GM11168 (cell line): ENCODE measurements around the gene FKBP14.

Experiments used
- in situ Hi-C: fragments of 300-500 bp; cut with MboI; formaldehyde crosslinking; loops from one replicate; pipeline ENCODE4 v1.12.0; 2022; ENCODE audit warnings: low sequenced_read_pairs; ENCODE audit not compliant: unreplicated experiment

FKBP14 gene

DNA sequence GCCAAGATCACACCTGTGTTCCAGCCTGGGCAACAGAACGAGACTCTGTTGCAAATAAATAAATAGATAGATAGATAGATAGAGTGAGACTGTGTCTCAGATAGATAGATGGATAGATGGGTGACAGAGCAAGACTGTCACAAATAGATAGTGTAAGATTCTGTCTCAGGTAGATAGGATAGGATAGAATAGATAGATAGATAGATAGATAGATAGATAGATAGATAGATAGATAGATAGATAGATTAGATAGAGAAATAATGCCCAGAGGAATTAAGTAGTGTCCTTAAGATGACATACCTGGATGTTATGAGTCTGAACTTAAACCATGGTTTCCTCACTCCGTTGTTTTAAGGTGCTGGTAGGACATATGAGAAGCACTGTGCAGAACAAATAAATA is 9.7 kb upstream of the FKBP14 start:
- in situ Hi-C loops, result no loop called here

DNA sequence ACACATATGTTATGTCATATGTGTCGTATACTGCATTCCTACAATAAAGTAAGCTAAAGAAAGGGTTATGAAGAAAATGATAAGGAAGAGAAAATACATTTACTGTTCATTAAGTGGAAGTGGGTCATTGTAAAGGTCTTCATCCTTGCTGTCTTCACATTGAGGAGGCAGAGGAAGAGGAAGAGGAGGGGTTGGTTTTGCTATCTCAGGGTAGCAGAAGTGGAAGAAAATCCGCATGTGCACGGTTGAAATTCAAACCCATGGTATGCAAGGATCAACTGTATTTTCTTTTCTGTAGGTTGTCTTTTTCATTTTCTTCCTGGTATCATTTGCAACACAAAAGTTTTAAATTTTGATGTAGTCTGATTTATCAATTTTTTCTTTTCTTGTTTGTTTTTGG is 8.0 kb upstream of the FKBP14 start:
- in situ Hi-C loops, result no loop called here

DNA sequence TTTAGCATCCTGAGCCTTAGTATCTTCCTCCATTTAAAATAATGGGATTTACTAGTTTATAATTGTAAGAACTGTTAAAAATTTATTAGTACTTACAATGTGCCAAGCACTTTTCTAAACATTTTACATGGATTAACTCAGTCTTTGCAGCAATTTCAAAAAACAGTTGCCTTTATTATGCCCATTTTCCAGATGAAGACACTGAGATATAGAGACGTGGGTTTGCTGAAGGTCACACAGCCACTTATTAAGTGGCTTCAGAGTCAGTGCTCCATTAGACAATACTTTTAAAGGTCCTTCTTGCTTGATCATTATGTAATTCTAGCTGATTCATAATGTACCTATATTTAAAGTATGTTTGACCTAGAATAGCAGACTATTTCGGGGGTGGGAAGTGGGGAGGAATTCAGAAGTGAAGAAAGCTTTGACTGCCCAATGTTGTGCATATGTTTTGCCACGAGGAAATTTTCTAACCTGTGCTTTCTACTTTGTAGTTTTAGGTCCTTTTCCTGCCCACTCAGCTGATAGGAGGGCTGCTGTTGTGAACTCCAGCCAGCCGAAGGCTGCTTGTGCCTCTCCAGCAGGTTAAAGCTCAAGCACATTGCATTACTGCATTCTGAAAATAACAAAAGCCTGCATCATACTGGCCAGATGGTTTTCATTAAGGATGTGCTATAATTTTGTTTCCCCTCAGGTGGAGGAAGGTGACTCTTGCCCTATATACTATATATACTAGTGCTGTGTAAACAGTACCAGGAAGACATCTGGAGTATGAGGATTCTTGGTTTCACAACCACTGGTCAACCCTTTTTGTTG is 6.0 kb upstream of the FKBP14 start:
- in situ Hi-C loops, result no loop called here

DNA sequence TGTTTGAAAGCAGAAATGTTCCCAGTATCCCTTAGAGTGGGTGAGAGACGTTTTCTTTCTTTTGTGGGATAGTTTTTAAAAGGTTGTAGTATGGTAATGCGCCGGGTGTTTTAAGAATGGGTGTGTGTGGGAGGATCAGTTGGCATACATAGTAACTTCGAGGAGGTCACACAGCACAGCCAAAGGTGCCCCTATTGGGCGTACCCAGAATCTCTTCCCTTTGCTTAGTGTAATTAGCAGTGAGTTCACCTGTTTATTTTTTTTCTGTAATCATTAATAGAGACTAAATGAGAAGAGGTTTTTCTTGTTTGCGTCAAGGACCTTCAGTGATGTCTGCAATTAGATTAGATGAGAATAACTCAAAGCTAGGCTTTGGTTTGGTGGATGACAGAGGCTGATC is 3.2 kb upstream of the FKBP14 start:
- in situ Hi-C loops, result no loop called here

DNA sequence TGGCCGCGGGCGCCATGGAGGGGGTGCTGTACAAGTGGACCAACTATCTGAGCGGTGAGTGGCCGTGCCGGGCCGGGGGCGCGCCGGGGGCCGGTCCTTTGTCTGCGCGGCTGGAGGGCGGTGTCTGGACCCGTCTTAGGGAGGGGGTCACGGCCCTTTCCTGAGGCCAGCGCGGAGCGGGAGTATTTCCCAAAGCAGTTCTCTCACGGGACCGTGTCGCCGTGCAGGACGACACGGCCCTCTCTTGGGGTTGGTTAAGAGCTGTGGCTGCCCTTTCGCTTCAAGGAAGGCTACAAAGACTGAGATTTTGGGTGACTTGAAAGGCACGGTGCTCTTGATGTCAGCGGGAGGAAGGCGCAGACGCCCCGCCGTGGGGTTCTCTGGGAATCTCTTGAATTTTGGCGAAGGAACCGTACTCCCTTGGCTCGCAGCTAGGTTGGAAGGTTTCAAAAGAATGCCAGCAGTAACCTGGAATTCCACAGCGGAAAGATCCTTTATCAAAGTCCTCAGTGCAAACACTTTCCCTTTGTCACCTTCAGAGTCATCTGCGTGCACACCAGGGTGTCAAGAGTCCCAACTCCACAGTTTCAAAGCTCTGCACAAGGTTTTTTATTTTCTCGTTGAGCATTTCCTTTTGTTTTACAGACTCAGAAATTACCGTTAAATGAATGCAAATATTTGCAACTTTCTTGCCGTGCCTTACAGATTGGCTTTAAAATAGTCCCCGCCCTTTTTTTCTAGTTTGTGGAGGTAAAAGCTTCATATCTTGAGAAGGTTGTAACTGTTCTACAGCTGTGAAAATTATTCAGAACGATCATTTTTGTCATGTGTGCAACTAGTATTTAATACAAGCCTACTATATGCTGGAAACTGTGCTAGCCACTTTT is 2.5 kb upstream of the FKBP14 start:
- in situ Hi-C loops, result no loop called here

DNA sequence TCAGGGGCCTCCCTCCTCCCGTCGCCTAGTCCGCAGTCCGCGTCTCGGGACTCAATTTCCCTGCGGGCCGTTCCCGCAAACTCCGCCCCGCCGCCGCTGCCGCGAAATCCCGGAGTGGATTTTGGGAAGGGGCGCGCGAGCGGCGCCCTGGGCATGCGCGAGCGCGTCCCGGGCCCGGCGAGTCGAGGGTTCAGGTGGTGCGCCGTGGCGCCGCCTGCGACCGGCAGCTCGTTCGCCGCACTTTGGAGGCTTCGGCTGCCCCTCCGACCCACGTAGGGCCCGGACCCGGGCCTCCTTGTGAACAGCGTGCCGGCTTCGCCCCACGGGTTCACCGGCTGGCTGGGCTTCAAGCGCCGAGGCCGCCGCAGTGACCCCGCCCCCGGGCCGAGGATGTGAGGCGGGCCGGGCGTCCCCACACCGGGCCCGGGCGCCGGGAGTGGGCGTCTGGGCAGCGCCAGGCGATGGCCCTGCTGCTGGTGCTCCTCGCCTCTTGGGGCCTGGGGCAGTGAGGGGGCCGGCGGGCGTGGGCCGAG is 1.8 kb upstream of the FKBP14 start, which contains the start of gene PLEKHA8:
Gene PLEKHA8 (plus strand): TSS at position 197 of the 533 bp plus-strand sequence. CDS start 351 bp downstream, outside the sequence.
- in situ Hi-C loops, result no loop called here

DNA sequence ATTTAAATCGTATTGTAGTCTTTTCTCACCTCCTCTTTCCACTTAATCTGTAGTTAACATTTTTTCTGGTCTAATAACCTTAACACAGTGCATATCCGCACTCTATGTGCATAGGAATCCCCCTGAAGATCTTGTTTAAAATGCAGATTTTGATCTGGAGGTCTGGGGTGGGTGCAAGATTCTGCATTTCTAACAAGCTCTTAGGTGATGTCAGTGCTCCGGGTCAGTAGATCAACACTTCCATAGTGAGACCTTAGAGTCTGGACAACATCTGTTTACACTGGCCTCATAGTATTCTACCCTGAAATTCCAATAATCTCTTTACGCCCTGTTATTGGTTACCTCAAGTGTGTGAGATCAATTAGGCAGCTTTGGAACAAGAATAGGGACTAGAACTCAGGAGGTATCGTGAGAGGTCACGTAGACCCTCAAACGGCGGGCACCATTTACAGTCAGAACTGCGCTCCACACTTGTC is 1.3 kb upstream of the FKBP14 start:
- in situ Hi-C loops, result no loop called here

DNA sequence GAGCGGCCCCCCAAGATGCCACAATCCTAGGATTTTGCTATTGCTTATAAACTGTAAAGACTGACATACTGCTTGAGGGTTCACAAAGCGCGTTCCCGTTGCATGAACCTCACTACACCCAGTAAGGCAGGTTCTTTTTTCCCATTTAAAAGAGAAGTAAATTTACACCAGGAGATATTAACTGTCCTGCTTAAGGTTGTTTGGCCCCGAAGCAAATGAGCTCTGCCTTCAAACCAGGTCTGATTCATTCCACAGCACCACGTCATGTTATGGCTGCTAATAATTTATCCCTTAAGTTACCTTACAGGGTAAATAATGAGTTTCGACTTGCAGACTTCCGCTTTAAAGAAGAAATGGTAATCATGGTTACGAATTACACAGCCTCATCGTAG is 559 bp upstream of the FKBP14 start:
- in situ Hi-C loops, result no loop called here

DNA sequence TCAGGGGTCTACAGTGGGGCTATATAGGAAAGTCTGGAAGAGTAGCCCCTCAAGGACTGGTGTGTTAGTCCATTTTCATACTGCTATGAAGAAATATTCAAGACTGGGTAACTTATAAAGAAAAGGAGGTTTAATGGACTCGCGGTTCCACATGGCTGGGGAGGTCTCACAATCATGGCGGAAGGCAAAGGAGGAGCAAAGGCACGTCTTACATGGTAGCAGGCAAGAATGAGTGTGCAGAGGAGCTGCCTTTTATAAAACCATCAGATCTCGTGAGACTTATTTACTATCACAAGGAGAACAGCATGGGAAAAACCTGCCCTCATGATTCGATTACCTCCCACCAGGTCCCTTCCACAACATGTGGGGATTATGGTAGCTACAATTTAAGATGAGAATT is 3.0 kb downstream of the FKBP14 start:
- in situ Hi-C loops, result no loop called here

DNA sequence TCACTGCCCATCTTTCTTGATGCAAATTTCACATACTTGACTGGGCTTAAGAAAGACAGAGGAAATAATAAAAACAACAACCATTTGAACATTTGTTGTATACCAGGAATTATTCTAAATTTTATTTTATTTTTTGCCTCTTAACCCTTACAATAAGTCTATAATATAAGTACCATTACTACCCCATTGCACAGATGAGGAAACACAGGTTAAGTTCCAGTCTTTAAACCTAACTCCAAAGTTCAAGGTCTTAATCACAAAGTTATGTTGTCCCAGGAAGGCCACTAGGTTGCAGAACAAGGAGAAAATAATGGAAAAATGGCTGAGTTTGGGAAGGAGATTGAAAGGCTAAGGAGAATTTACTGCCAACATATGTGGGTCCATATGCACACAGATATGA is 3.5 kb downstream of the FKBP14 start:
- in situ Hi-C loops, result no loop called here

DNA sequence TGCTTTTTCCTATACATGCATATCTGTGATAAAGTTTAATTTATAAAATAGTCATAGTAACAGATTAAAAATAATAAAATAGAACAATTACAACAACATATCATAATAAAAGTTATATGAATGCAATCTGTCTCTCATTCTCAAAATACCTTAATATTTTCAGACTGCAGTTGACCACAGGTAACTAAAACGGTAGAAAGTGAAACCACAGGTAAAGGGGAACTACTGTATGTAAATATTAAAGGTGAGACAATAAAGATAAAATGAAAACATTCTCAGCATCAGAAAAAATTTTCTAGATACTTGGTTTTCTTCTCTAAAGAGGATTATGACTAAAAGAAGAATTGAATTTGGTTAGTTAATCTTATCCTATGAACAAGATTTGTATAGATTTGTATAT is 6.0 kb downstream of the FKBP14 start:
- in situ Hi-C loops, result no loop called here

DNA sequence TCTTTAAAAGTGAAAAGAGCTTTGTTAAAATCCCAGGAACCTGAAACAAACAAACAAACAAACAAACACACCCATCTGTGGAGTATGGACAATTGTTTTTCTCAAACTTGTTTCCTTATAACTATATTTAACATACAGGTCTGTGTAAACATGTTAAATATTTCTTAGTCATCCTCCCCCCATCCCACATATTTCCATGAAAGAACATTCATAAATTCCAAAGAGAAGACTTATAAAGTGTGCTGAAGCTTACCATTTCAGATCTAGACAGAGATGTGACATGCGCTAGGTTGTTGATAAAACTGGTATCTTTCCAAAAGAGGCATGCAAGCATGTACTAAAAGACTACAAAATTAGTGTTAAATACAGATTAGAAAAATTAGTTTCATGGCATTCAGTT is 6.5 kb downstream of the FKBP14 start:
- in situ Hi-C loops, result no loop called here

DNA sequence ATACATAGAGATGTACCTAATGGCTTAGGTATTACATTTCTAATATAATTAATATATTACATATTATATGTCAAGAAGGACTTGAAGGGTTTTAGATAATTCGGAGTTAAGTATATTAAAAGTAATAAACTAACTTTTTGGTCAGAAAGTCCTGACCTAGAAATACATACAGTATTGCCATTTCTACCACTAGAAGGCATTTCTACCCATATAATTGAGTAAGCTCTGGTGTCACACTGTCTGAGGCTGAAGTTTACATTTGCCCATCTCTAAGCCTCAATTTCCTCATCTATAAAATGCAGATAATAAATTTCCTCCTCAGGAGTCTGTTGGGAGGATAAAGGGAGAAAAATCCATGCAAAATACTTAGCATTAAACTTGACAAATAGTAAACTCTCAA is 7.1 kb downstream of the FKBP14 start:
- in situ Hi-C loops, result no loop called here

DNA sequence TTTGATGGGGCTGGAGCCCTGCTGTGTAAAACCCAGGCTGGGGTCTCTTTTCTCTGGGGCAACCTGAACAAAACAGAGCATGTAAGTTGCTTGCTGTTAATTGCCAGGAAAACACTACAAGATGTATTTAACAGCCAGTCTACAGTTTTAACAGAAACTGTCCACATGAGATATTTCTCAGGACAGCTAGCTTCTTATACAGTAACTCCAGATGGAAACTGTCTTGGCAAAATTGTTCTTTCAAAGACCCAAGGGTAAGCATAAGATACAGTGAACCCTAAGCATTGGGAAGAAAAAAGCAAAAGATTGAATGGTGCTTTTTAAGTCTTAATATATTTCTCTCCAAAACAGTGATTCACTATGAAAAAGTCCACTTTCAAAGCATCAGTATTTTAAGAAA is 8.1 kb downstream of the FKBP14 start:
- in situ Hi-C loops, result no loop called here

DNA sequence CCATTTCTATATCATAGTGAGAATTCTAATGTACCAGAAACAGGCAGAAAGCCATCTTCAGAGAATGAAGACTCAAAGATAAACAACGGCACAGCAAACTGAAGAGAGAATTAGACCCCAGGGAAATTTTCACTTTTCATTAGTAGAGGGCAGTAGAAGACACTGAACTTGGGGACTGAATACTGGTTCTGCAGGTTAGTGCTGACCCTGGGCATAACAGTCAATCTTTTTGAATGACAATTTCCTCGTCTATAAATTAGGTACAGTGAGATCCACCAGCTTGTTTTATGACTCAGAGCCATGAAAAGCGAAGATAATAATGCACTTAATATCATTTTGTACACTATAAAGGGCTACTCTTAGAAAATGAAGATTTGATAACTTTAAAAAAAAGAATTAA is 13.7 kb downstream of the FKBP14 start:
- in situ Hi-C loops, result no loop called here

DNA sequence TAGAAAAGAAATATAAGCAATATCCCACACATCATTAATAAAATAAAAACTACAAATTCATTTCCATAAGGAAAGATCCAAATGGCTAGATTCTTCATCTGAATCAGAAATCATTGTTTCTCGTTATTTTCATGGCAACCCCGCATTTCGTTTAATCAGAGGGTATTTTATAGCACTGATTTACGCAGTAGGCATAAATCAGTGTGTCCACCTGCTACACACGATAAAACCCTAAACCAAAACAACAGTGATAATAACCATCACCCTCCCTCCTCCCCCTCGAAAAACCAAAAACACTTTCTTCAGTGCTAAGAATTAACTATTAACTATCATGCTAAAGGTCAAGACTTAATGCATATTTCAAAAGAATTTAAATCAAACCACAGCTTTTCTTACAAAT is 16.5 kb downstream of the FKBP14 start:
- in situ Hi-C loops, result no loop called here

DNA sequence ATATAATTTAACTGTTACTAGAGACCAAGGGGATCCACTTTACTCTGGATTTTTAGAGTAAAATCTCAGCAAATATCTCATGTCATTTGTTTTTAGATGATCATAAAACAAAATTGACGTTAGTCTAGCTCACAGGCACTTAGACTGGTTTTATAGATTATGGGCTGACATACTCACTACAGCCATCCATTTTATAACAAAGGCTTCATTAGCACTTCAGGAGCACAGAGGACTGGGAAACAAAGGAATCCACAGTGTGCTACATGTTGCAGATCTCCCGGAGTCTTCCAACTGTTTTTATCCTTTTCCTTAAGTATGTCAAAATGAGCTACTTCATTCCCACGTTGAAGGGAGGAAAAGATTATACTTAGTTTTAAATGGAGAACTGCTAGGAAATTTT is 21.0 kb downstream of the FKBP14 start:
- in situ Hi-C loops, result no loop called here

DNA sequence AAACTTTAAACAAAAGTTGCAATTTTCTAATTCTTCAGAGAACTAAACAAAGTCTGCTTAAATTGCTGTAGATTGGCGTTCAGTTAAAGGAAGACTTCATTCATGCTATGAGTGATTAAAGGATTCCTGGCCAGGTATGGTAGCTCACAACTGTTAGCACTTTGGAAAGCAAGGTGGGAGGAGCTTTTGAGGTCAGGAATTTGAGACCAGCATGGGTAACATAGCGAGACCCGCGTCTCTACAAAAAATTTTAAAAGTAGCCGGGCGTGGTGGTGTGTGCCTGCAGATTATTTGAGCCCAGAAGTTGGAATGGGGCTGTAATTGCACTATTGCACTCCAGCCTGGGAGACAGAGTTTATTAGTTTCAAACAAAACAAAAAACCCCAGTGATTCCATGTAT is 23.4 kb downstream of the FKBP14 start:
- in situ Hi-C loops, result no loop called here

DNA sequence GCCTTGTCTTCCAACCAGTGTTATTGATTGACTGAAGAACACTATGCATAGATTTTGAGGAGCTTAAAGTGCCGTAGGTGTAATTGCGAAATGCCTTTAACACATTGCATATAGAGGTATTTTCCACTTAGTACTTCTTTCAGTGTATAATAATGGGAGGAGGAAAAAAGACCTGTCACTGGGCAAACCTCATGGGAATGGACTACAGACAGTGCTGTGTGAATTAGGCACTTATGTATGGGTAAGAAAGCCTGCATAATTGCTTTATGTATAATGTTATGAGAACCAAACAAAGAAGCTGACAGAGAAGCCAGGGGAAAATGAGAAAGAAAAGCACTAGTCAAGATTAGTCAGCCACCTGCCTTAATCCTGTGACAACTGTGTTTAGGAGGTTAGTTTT is 24.5 kb downstream of the FKBP14 start:
- in situ Hi-C loops, result no loop called here

DNA sequence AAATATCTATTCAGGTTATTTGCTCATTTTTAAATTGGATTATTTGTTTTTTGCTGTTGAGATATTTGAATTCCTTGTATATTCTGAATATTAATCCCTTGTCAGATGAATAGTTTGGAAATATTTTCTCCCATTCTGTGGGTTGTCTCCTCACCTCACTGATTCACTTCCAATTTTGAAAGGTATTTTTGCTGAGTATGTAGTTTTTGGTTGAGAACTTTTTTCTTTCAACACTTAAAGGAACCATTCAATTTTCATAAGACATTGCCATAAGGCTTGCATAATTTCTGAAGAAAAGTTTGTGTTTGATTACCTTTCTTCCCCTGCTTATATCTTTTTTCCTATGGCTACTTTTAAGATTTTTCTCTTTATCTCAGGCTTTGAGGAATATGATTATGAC is 28.0 kb downstream of the FKBP14 start:
- in situ Hi-C loops, result no loop called here

DNA sequence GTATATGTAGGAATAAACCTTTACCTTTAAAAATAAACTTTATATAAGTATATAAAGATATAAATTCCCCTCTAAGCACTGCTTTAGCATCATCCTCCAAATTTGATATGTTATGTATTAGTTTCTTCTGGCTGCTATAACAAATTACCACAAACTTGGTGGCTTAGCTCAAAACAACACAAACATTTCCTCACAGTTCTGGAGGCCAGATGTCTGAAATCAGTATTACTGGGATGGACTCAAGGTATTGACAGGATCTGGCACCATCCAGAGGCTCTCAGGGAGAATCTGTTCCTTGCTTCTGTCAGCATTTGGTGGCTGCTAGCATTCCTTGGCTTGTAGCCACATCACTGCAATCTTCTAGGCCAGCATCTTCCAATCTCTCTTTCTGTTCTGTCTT is 30.2 kb downstream of the FKBP14 start:
- in situ Hi-C loops, result no loop called here
